ENCODE measurements around the gene NDUFC2. TPM values are rescaled to one million over a fixed set of nuclear protein-coding genes. Genes with fewer than 3 reads are reported as not detected.

The NDUFC2 gene
- total RNA-seq: 100 to 1,000 TPM in 1 of 2 donors, 10 to 100 TPM in 1; 94.7 to 105 TPM
- polyA plus RNA-seq (ENCODE audit: insufficient read depth, low read depth, low replicate concordance): 210 TPM
- long read RNA-seq, donor 1, transcript NDUFC2-201 (3 exons, 2,518 nt): major isoform, 189 of 248 reads
- long read RNA-seq, donor 1, partial matches to known transcripts: 55 of 248 reads
- long read RNA-seq, donor 1, other reads (novel, unspliced or antisense): 0 of 248 reads
- long read RNA-seq, donor 2, transcript NDUFC2-201 (3 exons, 2,518 nt): major isoform, 116 of 151 reads
- long read RNA-seq, donor 2, partial matches to known transcripts: 32 of 151 reads
- long read RNA-seq, donor 2, other reads (novel, unspliced or antisense): 0 of 151 reads

GRCh38 chr11:78079232-78080083, at the start of gene NDUFC2:
TSS of gene NDUFC2 (minus strand) at chr11:78079862. CDS start at chr11:78079744, 118 bp downstream.
- Histone ChIP-seq H3K4me3 (peak within 1 kb of the TSS; percentile 84 to 94), H3K27ac (peak within 1 kb of the TSS; percentile 76 to 83), H3K27me3 (no peaks in the 10 kb centered on the region), H3K4me1 (peaks cover 15% of the 10 kb centered on the region), H3K9me3 (no peaks in the 10 kb centered on the region), H3K36me3 (ENCODE audit: low read depth, missing control alignments) (no peaks in the 10 kb centered on the region)
- intact Hi-C loops (cut with DNase I; ENCODE audit: low total_unique reads): no loop called here
- TF ChIP-seq, protein P1, sequence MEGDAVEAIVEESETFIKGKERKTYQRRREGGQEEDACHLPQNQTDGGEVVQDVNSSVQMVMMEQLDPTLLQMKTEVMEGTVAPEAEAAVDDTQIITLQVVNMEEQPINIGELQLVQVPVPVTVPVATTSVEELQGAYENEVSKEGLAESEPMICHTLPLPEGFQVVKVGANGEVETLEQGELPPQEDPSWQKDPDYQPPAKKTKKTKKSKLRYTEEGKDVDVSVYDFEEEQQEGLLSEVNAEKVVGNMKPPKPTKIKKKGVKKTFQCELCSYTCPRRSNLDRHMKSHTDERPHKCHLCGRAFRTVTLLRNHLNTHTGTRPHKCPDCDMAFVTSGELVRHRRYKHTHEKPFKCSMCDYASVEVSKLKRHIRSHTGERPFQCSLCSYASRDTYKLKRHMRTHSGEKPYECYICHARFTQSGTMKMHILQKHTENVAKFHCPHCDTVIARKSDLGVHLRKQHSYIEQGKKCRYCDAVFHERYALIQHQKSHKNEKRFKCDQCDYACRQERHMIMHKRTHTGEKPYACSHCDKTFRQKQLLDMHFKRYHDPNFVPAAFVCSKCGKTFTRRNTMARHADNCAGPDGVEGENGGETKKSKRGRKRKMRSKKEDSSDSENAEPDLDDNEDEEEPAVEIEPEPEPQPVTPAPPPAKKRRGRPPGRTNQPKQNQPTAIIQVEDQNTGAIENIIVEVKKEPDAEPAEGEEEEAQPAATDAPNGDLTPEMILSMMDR (IDR thresholded peaks at IDR 0.05): peak in 1 of 3 experiments; percentile 10
- TF ChIP-seq POLR2A (IDR thresholded peaks at IDR 0.05): no peak
- peak; percentile 87 for DNase-seq
- WGBS, 2 donors: 0 to 1% methylated on average over 32 to 68 of the region's 68 CpGs

DNA sequence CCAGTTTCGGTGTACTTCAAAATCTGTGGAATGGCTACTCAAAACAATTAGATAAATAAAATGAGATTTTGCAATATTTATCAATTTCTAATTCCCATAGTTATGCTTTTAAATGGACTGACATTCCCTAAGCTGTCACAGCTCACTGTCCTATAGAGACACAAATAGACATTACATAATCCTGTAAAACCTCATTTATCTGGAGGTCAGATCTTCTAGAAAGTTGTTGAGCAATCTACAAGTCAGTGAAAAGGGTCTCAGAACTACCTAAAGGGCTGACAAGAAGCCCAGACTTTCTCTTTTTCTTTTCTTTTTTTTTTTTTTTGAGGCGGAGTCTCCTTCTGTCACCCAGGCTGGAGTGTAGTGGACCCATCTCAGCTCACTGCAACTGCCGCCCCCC, 47.7 kb upstream of the NDUFC2 start:
- WGBS, 2 donors: 98 to 100% methylated on average over 3 of the region's 3 CpGs
- Histone ChIP-seq H3K36me3 (ENCODE audit: low read depth, missing control alignments) (no peaks in the 10 kb centered on the region), H3K4me1 (no peaks in the 10 kb centered on the region), H3K9me3 (no peaks in the 10 kb centered on the region), H3K4me3 (no peak overlapping the region), H3K27me3 (no peaks in the 10 kb centered on the region), H3K27ac (no peak overlapping the region)
- DNase-seq: no peak
- intact Hi-C loops (cut with DNase I; ENCODE audit: low total_unique reads): no loop called here
- TF ChIP-seq POLR2A (IDR thresholded peaks at IDR 0.05): no peak
- TF ChIP-seq, protein P1 (IDR thresholded peaks at IDR 0.05): no peak

DNA sequence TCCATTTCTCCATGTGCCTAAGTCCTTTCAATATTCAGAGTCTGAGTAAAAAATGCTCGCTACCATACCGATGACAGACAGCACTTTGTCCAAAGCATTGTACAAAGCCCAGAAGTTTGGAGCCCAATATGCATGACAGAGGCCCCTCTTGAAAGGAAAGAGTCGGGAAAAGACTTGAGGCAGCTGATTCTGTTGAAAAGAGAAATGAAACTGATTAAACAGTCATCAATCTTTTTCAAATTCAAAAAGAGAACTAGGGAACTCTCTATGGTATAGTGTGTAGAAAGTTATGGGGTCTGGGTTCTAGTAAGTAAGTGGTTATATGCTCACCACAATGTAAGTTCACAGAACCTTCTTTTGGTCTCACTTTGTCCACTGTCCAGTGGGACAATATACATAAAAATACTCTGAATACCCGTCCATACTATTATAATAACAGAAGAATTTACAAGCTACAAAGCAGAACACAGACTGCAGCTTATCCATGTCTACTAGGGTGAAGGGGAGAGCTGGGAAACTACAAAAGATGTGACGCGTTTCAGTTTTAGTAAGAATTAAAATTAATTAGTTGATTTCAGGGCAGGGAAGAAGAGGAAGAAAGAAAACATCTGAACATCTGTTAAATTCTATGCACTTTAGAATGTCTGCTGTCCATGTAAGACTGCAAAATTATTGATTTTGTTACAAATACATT, 33.1 kb upstream of the NDUFC2 start:
- Histone ChIP-seq H3K27ac (no peak overlapping the region), H3K9me3 (no peaks in the 10 kb centered on the region), H3K27me3 (no peaks in the 10 kb centered on the region), H3K36me3 (ENCODE audit: low read depth, missing control alignments) (no peaks in the 10 kb centered on the region), H3K4me1 (no peaks in the 10 kb centered on the region), H3K4me3 (no peak overlapping the region)
- 88 to 92% methylated on average over 6 of the region's 6 CpGs for WGBS, 2 donors
- intact Hi-C loops (cut with DNase I; ENCODE audit: low total_unique reads): no loop called here
- no peak for DNase-seq
- TF ChIP-seq POLR2A (IDR thresholded peaks at IDR 0.05): no peak
- TF ChIP-seq, protein P1 (IDR thresholded peaks at IDR 0.05): no peak

- WGBS, 2 donors: 67 to 95% methylated on average over 2 of the region's 2 CpGs
- no peaks in the 10 kb centered on the region for H3K36me3 ChIP-seq (ENCODE audit: low read depth, missing control alignments)
- no peaks in the 10 kb centered on the region for H3K9me3 ChIP-seq
- H3K4me3 ChIP-seq: no peak overlapping the region
- DNase-seq: no peak
- no peaks in the 10 kb centered on the region for H3K27me3 ChIP-seq
- intact Hi-C loops (cut with DNase I; ENCODE audit: low total_unique reads): no loop called here
- no peak overlapping the region for H3K27ac ChIP-seq
- TF ChIP-seq, protein P1 (IDR thresholded peaks at IDR 0.05): no peak
- H3K4me1 ChIP-seq: no peaks in the 10 kb centered on the region
These were observed 31.6 kb upstream of the NDUFC2 start for GRCh38 chr11:78111298-78111697.

All from testis (tissue), 5 donors.